HG03457 (cell line): Measurements from ENCODE around the gene CCNL2.
"Not testable (repeated sequence)": the region's sequence is repeated elsewhere in the genome, so short reads cannot be mapped to it uniquely, and the experiment has no call there.

ENCODE experiments used
- ATAC-seq: cut with Tn5 transposase; IDR thresholded peaks from one replicate; pipeline ENCODE4 v1.9.1; 2021; ENCODE audit warnings: moderate number of reproducible peaks; ENCODE audit not compliant: unreplicated experiment

Gene CCNL2

DNA sequence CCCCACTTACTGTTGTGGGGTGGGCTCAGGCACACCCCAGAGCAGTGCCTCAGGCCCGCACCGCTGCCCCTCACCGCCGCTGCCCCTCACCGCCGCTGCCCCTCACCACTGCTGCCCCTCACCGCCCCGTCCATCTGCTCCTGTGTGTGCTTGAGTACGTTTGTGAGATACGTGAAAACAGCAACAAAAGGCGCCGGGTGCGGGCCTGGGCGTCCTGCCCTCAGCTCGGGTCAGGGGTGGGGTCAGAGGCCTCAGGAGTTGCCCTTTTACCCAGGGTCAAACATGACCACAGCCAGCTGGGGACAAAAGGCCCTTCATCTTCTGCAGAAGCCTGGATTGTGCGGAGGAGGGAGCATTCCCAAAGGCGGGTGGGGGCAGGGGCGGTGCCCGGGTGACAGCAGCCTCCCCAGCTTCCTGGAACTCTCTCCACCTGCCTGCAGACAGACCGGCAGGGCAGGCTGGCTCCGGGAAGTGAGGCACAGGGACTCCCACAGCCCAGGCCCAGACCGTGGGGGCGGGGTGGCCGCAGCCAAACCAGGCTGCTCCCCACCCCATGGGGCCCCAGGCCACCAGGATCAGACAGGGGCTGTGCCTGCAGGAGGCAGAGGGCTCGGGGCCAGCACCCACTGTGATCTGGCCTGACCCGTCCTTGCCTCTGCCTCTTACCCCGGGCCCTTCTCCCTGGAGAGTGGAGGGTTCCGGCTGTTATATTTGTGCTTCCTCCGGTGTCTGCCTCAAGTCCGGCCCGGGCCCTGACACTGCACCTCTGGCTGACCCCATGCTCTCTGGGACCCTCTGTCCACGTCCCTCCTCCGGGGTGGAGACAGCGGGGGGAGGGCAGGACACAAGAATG, 34.0 kb upstream of the CCNL2 start:
- ATAC-seq = no peak

DNA sequence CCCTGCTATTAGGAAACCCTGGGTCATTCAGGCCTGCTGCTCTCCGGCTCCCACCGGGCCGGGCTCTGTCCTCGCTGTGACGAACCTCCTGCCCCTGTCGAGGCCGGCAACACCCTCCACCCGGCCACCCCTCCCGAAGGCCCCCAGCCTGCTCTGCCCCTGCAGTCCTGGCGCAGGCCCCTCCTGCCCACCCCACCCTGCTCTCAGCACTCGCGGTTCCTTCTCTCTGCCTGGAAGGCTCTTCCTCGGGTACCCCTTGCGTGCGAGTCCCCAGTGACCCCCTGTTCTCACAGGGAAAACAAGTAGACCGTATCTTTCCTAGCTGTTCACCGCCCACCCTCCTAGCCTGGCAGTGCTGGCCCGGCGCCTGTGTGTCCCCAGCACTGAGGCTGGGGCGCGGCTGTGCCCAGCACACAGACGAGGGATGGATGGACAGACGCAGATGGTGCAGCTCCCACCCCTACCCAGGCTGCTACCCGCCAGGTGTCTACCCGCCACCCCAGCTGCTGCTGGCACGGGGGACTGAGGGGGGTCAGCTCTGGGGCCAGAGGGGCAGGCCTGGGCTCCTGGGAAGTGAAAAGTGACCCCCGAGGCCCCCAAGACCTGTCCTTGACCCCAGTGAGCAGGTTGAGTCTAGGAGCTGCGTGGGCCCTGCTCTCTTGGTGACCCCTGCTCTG, 33.3 kb upstream of the CCNL2 start:
- no peak for ATAC-seq

DNA sequence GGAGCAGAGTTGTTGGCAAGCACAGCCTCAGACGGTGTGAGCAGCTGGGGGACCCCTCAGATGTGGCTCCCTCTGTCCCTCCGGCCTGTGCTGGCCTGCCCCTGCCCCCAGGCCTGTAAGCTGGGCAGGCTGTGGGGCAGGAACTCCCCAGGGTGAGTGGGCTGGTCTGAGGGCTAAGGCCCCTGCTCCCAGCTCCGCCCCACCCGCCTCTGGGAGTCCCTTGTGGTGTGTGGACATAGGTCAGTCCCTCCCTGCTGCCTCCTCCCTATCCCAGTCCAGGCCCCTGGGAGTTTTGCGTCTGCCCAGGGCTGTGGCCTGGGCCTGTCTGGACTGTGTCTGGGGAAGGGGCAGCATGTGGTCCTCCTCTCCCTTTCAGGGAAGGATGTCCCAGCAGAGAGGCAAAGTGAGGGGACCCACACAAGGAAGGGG, 32.7 kb upstream of the CCNL2 start:
- no peak for ATAC-seq

DNA sequence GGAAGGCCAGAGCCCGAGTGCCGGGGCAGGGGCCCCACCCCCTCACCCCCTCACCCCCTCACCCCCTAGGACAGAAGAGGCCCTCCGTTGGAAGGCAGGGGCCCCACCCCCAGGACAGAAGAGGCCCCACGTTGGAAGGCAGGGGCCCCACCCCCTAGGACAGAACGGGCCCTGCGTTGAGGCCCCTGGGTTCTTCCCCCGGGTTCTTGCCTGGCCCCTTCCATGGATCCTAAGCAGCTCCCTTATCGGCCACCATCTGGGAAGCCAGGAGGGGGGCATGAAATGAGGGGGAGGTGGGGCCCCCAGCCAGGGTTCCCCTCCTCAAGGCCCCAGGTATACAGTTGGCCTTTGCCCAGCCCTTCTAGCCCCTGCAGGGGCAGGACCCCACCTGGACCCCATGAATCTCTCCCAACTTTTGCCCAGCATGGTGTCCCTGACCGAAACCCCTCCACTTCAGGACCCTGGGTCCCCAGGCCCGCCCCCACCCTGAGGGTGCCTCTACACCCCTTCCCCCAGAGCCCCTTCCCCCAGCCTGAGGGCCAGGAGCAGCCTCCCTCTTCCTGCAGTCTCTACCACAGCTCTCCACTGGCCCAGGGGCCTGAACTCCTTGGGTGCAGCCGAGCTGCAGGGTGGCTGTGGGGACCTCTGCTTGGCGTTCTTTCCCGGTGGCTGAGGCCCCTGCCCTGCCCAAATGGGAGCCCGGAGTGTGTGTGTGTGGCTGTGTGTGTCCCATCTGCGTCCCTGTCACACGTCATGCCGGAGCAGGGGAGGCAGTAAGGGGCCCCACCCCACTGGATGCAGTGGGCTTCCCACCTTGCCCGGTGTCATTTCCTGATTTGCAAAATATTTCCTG, 32.1 kb upstream of the CCNL2 start:
- ATAC-seq = no peak

DNA sequence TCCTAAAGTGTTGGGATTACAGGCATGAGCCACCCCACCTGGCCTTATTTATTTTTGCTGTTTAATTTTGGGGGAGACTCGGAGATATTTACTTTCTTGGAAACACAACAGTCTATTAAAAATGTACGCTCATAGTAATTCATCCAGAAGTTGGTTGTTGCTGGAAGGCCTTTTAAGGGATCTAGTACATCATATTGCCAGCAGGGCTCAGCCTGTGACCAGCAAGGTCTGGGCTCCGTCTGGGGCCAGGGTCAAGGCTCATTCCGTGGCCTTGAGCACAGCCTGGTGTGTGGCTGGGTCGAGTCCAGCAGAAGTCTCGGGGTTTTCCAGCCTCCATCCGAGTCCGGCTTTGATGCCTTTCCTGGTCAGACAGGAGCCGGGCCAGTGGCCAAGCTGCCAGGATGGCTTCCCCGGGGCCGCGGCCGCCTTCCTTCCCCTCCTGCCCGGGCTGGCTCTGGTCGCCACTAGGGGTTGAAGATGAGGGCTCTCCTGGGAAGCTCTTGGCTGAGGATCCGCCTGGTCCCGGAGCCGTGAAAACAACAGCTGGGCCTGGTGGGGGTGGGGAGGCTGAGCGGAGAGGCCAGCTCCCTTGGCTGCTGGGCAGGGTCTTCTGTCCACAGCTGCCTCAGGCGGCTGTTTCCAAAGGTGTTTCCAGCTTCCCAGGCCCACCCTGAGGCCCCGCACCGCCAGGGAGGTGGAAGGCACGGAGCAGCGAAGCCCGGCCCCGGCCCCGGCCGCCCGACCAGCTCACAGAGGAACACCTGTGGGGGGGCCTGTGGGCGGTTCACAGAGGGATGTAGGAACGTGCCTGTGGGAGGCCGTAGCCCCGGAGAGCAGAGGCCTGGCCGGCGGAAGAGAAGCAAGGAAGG, 31.2 kb upstream of the CCNL2 start:
- no peak for ATAC-seq

DNA sequence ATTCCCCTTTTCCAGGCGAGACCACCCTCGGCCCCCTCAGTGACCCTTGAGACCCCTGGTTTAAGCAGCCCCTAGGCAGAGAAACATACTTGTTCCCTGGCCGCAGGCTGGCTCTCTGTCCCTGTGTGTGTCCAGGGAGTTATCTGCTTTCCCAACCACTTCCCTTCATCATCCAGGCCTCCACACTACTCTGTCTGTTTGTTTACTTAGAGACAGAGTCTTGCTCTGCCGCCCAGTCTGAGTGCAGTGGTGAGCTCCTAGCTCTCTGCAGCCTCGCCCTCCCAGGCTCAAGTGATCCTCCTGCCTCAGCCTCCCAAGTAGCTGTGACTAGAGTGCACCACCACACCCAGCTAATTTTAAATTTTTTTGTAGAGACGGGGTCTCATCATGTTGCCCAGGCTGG, 30.5 kb upstream of the CCNL2 start:
- no peak for ATAC-seq

DNA sequence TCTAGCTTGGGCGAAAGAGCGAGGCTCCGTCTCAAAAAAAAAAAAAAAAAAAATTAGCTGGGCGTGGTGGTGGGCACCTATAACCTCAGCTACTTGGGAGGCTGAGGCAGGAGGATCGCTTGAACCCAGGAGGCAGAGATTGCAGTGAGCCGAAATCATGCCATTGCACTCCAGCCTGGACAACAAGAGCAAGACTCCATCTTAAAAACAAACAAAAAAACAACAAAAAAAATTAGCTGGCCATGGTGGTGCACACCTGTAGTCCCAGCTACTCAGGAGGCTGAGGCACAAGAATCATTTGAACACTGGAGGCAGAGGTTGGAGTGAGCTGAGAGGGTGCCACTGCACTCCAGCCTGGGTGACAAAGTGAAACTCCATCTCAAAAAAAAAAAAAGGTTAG, 29.8 kb upstream of the CCNL2 start:
- ATAC-seq = not testable (repeated sequence)

DNA sequence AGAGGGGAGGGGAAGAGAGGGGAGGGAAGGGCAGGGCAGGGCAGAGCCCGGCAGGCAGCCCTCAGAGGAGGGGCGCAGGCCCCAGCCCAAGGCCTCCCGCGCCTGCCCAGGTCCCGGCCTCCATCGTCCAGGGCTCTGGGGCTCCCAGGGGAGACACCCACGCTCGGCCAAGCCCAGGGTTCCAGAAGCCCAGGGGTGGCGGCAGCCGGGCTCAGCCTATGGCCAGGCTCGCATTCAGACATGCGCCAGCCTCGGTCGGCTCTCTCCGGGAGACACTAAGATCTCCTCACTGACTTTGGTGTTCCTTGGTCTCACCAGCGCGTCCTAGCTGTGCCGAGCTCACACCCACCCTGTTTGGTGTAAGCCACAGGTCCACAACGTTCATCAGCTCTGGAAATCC, 29.0 kb upstream of the CCNL2 start:
- no peak for ATAC-seq

DNA sequence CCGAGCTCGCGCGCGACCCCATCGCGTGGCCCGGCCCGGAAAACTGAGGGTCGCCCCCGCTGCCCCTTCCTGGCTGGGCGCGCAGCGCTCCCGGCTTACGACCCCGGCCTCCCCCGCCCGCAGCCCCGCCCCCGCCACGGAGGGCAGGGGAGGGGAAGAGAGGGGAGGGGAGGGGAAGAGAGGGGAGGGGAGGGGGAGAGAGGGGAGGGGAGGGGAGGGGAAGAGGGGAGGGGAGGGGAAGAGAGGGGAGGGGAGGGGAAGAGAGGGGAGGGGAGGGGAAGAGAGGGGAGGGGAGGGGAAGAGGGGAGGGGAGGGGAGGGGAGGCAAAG, 28.6 kb upstream of the CCNL2 start:
- ATAC-seq = no peak

DNA sequence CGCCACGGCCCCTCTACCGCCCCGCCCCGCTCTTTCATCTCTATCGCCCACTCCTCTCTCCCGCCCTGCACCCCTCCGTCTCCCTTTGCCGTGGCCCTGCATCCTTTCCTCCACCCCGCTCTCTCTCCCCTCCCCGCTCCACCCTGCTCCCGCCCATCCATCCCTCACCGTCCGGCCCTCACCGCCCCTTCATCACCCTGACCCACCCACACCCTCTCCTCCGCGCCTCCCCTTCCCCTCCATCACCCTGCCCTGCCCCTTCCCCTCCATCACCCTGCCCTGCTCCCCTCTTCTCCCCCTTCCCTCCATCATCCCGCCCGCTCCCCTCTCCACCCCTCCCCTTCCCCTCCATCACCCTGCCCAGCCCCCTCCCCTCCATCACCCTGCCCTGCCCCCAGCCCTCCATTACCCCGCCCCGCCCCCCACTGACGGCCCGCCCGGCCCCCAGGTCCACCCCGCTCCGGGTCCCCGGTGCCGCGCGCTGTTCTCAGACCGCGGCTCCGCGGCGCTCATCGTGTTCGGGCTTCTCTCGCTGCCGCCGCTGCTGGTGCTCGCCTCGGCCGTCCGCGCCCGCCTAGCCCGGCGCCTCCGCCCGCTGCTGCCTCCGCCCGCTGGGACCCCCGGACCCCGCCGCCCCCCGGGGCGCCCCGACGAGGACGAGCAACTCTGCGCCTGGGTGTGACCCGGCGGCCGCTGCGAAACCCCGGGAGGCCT, 28.1 kb upstream of the CCNL2 start:
- ATAC-seq = no peak

DNA sequence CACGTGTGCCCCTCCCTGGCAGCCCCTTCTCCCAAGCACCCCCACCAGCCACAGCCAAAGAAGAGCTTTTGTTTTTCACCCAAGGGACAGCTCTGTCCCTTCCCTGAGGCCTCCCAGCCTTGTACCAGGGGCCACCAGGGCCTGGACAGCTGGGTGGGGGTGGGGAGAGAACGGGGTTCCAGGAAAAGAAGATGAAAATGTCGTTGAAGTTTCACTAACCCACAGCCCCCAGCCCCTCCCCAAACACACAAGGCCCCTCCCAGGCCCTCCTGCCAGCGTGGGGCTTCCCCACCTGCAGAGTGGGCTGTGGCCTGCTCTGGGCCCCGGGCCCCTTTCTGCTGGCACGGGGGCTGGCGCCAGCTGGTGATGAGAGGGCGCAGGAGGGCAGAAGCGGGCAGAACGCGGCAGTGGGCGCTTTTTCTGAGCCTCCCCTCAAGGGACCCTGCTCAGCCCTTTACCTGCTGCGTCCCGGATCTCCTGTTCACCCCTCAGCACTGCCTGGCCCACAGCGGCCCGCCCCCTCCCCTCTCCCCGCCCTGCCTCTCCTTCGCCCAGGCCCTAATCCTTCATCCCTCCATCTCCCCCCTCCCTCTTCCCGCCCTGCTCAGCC, 27.5 kb upstream of the CCNL2 start:
- no peak for ATAC-seq

DNA sequence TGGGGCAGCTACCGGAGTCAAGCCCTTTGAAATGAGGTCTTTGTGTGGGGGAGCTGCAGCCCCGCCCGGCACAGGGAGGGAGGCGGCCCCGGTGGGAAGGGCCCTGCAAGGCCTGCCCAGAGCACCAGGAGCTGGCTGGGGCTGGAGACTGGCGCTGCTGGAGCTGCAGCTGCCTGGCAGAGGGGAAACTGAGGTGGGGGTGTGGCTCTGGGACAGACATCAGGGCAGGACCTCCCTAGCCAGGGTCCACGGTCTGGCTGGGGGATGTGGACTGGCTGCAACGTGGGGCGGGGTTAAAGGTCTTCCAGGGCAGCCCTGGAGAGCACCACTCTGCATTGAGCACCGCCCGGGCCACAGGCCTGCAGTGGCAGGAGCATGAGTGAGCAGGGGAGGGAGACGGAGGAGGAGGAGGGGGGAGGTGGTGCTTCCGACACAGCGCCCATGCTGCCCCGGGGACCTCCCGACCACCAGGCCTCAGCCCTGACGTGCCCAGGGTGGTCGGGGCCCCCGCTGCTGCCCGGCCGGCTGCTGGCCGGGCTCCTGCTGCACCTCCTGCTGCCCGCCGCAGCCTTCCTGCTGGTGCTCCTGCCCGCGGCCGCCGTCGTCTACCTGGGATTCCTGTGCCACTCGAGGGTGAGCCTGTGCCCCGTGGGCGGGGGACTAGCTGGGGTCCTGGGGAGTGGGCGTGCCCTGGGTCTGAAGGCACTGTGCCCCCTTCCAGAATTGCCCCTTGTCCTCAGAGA, 26.8 kb upstream of the CCNL2 start:
- no peak for ATAC-seq

DNA sequence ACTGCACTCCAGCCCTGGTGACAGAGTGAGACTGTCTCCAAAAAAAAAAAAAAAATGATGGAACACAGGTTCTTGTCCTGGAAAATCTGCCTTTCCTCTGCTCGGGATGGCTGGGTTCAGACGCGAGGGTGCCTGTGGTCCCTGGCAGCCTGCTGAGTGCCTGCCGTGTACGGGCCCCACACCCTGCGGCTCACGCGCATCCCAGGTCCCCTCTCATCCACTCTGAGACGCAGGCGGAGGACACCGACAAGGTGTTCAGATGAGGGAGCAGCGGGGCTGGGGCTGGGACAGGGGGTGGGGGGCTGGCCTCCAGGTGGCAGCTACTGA, 26.3 kb upstream of the CCNL2 start:
- ATAC-seq = no peak

DNA sequence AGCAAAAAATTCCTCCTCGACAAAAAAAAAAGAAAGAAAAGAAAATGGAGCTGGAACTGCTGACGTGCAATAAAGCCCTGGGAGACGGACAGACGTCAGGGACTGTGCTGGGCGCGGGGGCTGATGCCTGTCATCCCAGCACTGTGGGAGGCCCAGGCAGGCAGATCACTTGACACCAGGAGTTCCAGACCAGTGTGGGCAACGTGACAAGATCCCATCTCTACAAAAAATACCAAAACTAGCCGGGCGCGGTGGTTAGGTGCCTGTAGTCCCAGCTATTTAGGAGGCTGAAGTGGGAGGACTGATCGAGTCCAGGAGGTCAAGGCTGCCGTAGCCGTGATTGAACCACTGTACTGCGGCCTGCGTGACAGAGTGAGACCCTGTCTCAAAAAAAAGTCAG, 25.6 kb upstream of the CCNL2 start:
- no peak for ATAC-seq

DNA sequence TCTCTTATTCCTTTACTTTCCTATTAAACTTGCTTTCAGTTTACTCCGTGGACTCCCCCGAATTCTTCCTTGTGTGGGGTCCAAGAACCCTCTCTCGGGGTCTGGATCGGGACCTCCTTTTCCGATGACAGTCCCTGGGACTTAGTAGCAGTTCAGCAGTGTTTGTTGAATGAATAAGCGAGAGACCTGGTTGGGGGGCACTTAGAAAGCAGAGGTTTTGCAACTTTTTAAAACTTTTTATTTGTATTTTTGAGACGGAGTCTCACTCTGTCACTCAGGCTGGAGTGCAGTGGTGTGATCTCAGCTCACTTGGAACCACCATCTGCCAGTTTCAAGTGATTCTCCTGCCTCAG, 24.1 kb upstream of the CCNL2 start:
- no peak for ATAC-seq

DNA sequence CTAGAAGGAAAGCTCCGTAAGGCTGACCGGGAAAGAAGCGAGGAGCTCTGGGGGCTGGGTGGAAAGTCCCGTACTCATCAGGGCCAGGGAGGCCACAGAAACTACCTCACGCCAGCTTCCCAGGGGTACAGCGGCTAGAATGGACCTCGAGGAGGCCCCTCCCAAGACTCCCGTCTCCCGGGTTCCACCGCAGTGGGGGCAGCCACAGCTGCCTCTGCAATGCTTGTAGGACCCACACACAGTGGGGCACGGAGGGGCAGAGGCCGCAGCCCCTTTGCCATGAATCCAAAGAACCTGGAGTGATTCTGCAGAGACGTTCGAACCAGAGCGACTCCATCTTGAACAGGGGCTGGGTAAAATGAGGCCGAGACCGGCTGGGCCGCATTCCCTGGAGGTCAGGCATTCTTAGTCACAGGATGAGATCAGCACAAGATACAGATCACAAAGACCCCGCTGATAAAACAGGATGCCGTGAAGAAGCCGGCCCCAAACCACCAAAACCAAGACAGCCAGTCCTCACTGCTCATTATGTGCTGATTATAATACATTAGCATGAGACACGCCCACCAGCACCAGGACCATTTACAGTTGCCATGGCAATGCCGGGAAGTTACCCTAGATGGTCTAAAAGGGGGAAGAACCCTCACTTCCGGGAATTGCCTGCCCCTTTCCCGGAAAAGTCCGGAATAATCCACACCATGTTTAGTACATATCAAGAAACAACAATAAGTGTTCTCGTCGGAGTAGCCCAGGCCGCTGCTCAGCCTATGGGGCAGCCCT, 23.5 kb upstream of the CCNL2 start:
- ATAC-seq = no peak

DNA sequence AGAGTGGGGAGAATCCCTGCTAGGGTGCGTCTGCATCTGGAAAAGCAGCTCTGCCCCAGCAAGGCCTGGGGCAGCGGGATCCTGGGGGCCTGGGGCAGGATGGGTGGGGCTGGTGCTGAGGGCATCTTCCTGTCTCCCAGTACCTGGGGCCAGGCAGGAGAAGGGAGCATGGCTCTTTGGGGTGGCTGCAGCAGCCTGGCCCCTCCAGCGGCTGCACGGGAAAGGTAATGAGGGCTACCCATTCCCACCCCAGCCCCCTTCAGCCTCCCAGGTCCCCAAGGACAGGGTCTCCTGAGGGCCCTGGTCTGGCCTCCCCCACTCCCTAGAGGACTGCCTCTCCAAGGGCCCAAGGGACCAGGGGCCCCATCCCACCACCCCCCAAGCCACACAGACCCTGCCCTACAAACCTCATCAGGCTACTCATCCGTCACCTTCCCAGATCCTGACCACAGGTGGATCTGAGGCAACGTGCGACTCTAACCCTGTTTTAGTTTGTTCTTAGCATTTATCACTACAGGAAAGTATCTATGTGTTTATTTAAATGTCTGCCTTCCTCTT, 22.9 kb upstream of the CCNL2 start:
- ATAC-seq = no peak
